Gastrocnemius medialis (tissue), 4 donors: ENCODE results near the gene TBX20. TPM values are rescaled to one million over a fixed set of nuclear protein-coding genes. Genes with fewer than 3 reads are reported as not detected.

Experiments
- total RNA-seq, 4 donors: library from RNA; depleted of rRNA; stranded (reverse); fragments of >200 nt; gene quantifications; one replicate each; pipeline versions ENCODE4 v1.1.0 to v1.2.3, GENCODE V29; 2016

The TBX20 gene
- total RNA-seq, 4 donors from 2014 or later = not detected

Other genes with a start within 250 kb of the TBX20 start
- 1 to 10 TPM; 3.5 to 7.8 (median 5.0) TPM for gene DPY19L1, start 216.6 kb downstream of the TBX20 start, total RNA-seq